ENCODE data around the gene KRTAP10-5.

KRTAP10-5 gene

DNA sequence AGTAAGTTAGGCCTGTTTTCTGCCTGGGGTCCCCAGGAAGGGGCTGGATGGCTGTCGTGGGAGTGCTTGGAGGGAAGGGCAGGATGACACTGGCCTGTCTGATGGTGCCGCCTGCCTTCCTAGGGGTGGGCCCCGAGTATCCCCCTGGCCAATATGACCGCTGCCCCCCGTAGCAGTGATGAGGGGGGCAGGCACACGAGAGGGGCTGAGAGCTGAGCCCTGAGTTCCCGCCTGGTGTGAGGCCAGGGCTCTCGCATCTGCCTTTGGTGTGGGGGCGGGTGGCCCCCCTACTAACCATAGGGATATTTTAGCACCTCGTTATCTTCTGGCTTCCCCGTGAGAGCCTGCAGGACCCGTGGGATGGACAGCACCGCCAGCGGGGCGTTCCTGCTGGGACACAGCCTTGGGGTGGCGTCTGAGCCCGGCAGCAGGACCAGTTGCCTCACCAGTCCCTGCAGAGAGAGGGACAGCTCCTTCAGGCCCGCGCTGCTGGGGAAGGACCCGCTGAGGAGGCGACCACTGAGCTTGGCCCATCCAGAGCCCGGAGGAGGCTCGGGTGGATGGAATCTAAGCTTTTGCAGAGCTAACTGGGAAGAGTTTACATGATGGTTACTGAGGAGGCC, 50.8 kb downstream of the KRTAP10-5 start:
- no peak for DNase-seq (ENCODE audit: low read depth)

Measured in HS-27A (cell line).